GM21717 (cell line): ENCODE results near the gene CACNB4.
A peak's percentile ranks its signal among the peaks of the same experiment; 100 is the strongest.

Source experiments
- ATAC-seq: cut with Tn5 transposase; IDR thresholded peaks from one replicate; pipeline ENCODE4 v1.9.1; 2021; ENCODE audit warnings: mild to moderate bottlenecking, moderate library complexity; ENCODE audit not compliant: unreplicated experiment

CACNB4 gene

DNA sequence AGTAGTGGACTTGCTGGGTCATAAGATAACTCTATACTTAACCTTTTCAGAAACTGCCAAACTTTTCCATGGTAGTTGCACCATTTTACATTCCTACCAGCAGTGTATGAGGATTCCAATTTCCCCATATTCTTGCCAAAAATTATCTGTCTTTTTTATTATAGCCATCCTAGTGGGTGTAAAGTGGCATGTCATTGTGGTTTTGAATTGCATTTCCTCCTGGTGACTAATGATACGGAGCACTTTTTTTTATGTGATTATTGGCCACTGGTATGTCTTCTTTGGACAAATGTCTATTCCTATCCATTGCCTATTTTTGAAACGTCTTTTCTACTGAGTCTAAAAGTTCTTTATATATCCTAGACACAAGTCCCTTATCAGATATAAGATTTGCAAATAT lies 44.3 kb downstream of the CACNB4 start:
- no peak for ATAC-seq

DNA sequence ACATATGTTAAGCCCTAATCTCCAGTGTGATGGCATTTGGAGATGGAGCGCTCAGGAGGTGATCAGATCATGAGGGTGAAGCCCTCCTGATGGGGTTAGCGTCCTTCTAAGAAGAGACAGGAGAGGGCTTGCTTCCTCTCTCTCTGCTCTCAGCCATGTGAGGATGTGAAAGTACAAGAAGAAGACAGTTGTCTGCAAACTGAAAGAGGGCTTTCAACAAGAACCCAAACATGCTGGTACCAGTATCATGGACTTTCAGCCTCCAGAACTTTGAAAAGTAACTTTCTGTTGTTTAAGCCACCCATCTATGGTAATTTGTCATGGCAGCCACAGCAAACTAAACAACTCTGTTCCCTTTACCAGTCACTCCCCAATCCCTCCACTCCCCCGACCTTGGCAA lies 47.4 kb downstream of the CACNB4 start:
- peak; percentile 36 for ATAC-seq

DNA sequence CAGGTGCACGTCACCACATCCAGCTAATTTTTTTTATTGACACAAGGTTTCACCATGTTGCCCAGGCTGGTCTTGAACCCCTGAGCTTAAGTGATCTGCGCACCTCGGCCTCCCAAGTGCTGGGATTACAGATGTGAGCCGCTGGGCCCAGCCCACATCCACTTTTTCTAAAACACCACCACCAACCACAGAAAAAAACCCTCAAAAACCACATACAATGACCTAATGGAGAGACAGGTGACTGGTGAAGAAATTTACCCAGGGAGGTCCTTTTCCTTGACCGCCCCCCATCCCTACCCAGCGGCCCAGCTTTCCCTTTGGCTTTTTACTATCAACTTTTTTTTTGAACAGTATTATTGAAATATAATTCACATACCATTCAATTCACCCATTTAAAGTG lies 47.9 kb downstream of the CACNB4 start:
- ATAC-seq = no peak

DNA sequence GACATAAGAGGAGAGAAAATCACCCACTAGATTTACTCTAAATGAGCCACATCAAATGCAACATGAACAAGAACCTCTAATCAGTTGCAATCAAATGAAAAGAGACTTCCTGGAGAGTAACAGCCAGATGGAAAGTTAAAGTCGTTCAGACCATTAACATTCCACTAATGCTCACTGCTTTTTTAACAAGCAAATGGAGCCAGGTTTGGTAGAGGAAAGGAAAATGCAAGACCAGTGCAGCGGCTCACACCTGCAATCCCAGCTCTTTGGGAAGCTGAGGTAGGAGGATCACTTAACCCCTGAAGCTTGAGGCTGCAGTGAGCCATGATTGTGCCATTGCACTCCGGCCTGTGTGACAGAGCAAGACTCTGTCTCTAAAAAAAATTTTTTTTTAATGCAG lies 48.5 kb downstream of the CACNB4 start:
- ATAC-seq = no peak

DNA sequence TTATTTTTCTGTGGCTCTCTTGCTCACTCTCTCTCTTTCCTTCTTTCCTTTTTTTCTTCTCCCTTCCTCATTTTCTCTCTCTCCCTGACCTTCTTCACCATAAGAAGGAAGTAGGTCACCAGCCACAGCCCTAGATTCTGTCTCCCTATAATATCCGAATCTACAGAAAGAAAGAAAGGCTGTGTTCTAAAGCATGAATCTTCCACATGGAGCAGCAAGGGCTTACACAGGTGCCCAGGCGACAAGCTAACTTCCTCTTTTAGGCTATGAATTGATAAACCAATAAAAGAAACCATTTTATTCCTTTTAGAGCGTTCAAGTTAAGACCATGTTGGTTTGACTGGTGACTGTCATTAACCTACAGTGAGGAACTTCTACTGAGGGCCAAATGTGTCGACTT lies 49.3 kb downstream of the CACNB4 start:
- ATAC-seq = no peak

DNA sequence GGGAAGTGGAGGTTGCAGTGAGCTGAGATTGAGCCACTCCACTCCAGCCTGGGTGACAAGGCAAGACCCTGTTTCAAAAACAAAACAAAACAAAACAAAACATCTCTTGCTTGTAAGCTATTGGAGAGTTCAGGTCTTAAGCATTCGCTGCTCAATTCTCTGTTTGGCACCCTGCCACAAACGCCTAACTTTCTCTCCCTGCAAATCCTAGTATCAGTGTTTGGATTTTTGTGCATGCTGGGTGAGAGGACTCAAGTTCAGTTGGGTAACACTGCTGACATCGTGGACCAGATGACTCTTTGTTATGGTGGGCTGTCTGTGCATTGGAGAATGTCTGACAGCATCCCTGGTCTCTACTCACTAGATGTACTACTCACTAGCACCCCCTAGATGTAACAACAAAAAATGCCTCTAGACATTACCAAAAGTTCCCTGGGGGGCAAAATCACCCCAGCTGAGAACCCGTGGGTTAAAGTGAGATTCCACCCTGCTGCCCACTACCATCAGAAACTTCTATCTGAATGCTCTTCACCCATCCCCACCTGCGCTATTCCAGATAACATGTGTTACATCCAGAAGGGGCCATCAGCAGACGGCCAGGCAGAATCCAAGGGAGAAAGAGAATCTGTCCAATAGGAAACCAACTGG lies 50.9 kb downstream of the CACNB4 start:
- no peak for ATAC-seq

DNA sequence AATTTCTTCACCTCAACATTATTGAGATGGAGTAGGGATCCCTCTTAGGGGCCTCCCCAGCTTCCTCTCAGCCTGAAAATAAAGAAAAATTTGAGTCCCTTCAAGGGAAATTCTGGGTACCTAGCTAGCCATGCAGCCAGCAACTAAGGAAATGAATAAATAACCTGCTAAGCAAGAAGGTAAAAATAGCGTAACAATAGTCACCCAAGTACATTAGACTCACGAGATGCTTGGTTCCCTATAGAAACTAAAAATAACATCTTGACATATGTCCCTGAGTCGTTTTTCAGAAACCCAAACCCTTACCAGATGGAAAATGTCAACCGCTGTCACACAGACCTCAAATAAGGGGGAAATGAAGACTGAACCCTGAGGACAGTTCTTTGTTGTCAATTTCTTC lies 51.9 kb downstream of the CACNB4 start:
- peak; percentile 65 for ATAC-seq

DNA sequence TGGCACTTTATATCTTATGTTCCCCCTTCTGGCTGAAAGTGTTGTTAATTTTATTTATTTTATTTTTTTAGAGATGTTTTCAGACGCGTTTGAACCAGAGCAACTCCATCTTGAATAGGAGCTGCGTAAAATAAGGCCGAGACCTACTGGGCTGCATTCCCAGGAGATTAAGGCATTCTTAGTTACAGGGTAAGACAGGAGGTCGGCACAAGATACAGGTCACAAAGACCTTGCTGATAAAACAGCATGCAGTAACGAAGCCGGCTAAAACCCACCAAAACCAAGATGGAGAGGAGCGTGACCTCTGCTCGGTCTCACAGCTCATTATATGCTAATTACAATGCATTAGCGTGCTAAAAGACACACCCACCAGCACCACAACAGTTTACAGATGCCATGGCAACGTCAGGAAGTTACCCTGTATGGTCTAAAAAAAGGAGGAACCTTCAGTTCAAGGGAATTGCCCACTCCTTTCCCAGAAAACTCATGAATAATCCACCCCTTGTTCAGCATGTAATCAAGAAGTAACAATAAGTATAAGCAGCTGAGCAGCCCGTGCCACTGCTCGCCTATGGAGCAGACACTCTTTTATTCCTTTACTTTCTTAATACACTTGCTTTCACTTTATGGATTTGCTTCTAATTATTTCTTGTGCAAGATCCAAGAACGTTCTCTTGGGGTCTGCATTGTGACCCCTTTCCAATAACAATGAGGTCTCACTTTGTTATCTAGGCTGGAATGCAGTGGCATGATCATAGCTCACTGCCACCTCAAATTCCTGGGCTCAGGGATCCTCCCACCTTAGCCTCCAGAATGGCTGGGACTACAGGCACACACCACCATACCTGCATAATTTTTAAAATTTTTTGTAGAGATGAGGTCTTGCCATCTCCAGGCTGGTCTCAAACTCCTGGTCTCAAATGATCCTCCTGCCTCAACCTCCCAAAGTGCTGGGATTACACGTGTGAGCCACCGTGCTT lies 55.9 kb downstream of the CACNB4 start:
- ATAC-seq = no peak

DNA sequence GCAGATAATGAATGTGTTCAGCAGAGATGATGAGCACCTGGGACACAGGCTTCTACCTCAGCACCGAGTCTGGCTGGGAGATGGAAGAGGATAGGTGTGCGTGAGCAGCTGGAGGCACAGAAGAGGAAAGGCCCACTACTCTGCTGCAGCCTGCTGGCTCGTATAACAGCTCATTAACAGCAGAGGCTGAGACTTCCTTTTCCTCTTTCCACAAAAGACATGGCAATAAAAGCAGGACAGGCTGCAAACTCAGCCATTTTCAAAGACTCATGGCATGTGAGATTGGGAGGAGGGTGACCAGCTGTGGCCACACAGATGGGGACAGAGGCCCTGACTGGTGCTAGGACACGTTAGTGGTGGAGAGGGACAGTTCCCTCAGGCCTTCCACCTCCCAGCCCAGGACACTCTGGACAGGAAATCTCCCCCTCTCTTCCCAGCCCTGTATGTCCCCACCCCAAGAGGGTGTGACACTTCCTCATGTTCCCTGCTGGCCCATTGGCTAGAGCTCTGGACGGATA lies 60.3 kb downstream of the CACNB4 start:
- ATAC-seq = no peak

DNA sequence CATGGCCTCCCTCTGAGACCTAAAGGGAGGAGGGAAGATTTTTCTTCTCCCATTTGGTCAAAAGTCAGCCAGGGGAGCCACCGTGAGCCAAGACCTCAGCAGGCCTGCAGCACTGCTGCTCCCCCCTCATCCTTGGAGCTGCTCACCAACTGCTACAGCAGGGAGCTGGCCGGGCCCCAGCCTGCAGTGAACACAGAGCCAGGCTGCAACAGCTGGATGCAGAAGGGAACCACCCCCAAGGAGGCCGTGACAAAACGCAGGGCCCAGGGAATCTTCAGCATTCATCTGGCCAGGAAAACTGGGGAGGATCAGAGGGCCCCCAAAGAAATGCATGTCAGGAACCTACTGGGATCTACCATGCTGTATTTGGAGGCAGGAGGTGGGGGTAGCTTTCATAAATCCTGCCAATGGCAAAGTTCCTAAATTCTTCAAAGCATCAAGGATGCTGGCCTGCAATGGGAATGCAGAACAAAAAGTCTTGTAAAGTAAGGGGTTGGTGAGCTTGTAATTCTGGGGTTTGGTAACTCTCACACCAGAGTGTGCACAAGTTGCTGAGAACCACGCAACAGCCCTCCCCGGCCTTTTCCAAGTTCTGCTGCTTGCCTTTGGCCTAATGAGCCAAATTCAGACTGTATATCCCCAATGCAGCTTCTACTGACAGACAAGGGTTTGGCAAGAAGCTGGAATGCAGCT lies 61.0 kb downstream of the CACNB4 start:
- no peak for ATAC-seq

DNA sequence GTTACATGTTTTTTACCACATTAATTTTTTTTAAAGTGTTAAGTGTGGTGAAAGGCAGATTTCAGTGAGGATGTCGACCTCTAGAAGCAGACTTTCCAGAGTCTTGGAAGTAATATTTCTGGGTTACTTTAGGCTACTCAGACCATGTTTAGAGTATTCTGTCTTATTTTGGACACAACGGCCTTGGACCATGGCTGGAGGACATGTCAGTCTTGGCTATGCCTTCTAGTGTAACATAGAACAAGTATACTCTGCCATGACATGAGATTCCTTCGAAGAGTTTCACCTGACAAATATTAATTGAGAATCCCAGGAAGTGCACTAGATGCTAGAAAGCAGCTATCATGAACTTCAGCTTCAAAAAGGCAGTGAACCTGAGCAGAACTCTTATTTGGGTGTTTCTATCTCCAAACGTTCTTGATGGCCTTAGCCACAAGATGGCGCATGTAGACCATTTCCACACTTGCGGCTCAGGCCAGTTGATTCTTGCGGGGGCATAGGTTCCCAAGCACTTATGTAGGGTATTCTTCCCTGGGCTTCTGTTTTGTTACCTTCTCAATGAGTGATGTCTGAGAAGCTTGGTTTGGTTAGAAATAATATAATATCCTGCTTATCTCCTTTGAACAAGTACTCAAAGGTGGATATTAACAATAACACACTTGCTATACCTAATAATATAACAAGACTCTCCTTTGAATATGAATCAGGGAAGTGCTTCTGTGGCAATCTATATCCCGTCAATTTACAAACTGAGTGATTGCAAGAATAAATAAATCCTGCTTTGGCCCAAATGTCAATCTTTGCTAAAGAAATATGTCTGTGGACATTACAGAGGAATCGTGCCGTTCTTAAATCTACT lies 62.0 kb downstream of the CACNB4 start:
- no peak for ATAC-seq

DNA sequence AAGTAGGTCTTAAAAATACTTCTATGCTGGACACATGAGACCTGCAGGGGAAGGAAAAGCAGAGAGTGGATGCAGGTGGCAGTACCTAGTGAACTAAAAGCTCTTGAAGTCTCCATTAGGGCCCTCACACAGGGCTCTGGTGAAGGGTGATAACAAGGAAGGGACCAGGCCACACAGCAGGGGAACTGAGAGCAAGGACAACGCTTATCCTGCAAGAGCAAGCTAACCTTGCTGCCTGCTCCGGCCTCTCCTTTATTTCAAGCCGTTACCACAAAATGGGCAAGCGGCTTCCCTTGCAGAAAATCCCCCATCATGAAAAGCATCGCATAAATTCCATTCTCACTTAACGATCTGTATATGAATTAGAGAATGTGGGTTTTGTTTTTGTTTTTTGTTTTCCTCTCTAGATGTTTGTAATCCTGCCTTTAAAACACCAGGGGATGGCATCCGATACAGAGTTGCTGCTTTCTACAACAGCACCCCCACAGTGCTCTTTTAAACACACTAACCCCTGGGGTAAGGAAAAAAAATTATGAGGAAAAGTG lies 64.5 kb downstream of the CACNB4 start:
- no peak for ATAC-seq

DNA sequence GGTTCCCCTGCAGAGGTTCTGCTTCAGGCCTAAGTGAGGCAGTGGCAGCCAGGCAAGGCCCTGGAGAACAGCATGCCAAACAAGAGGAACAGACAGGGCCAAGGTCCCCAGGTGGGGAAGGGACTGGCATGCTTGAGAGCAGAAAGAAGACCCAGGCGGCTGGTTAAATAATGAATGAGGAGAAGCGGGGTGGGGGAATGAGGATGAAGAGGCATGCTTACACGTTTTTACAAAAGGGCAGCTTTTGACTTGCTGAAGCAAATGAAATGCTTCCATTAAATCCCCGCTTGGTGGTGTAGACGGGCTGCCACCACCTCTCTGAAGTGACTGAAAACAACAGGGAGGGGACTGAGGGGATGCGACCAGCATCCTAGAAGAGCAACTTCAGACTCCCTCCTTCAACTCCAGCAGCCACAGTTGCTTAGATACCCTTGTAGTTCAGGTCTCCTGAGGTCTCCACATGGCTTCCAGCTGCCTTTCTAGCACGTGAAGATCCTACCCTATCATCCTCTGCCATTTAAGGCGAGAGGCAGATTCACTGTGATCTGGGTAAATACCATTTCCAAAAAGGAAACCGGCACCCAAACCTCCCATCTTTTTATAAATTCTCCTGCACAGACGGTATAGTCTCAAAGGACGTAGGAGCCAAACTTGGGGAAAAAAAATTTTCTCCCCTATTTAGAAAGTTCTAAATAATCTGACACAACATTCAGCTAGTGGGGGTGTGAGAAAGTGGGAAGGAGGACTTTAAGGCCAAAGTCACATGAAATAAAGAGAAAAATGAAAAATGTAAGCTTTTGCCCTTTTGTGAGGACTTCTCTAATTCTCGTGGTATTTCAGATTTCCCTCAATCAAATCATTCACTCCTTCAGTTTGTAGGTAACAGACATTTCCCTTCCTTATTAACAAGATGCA lies 65.6 kb downstream of the CACNB4 start:
- no peak for ATAC-seq

DNA sequence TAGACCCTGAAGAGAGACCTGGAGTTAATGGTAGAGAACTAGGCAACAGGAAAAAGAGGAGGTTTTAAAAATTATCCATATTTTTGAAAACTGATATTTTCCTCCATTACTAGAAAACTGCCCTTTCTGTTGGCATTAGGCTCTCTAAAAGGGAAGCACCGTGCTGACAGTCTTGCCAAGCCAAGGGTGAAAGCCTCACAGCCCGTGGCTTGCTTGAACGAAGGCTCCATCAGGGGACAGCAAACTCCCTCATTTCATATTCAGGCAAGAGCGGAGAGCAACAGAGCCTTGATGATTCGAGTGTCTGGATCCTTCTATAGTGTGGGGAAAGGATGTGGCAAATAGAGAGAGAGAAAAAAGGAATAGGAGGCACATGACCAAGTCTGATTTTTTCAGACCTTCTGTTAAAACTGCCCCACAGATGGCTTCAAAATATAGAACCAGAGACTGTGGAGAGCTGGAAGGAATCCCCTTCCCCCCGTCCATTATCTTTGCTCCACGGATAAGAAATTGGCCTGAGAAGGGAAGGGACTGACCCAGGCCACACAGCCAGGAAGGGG lies 67.0 kb downstream of the CACNB4 start:
- no peak for ATAC-seq

DNA sequence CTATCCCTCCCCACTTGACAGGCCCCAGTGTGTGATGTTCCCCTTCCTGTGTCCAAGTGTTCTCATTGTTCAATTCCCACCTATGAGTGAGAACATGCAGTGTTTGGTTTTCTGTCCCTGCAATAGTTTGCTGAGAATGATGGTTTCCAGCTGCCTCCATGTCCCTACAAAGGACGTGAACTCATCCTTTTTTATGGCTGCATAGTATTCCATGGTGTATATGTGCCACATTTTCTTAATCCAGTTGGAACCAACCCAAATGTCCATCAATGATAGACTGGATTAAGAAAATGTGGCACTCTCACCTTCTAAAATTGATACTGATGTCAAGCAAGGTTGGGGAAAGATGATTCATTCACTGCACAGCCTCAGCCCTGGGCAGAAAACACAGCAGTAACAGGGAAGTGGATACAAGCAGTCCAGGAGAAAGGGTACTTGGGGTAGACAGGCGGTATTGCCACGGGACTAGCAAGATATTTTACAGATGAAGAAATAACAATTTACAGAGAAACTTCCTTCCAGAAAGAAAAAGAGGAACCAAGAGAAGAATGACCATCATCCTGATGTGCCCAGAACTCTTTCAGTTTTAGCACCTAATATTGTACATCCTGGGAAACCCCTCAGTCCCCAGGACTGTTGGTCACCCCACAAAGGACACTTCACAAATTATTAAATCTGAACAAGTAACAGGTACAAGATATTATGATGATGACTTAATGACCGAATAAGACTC lies 68.1 kb downstream of the CACNB4 start:
- ATAC-seq = peak; percentile 45

DNA sequence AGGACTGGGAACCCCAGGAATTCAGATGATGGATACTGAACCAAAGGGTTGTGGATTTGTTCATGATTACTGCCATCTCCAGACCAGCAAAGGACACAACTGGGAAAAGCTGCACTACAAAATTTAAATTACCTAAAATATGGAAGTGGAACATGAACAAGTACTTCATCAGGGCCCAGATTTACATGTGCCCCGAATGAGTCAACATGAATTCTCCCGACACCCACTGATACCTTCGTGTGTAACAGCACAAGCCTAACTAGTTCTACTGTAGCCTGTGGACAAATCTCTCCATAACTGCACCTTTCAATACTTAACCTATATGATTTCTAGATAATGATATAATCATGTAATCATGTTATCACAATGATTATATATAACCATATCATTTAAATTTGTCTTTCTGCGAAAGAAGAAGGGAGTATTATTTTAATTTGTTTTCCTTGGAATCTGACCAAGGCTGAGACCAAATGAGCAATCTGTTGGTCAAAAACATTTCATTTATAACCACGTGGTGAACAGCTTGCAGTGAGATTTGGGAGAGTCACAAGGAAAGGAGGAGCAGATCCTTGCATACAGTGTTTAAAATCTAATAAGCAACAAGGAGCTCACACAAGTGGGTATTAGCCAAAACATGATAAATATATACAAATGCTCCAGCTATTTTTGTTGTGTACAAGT lies 70.5 kb downstream of the CACNB4 start:
- ATAC-seq = peak; percentile 38

DNA sequence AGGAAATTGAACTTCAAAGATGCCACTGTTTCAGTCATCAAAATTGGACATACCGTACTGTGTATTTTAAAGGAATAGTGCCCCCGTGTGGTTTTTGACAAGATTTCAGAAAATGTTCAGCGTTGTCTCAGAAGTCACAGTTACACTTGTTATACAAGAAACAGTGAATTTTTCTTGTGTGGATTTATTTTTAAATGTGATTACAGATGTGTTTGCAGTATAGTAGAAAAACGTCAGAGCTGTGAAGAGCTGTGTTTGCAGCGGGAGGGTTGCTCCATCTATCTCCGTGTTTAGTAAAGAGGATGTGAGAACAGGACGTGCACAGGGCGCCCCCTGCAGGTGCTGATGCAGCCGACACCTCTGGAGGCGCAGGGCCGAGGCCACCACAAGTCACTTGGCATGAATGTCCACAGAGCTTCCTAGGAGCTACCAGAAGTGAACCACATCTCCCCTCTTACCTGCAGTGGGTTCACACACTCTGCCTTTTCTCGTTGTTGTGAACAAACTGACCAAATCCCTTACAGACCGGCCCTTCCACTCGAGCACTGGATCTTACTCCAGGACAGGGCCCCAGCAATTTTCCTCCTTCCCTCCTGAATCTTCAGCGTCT lies 73.1 kb downstream of the CACNB4 start:
- ATAC-seq = peak; percentile 76
